NCI-H2196 treated with DMSO at 0.1 percent for 48 hours (cell line): ENCODE results near the gene GRIN1.
"Not testable (repeated sequence)": the region's sequence is repeated elsewhere in the genome, so short reads cannot be mapped to it uniquely, and the experiment has no call there.

Experiments used
- DNase-seq: peaks from one replicate; lab custom pipeline; 2025; ENCODE audit not compliant: unreplicated experiment; lab: John Stamatoyannopoulos, UW

Gene GRIN1

GRCh38 chr9:137128158-137128861, 10.6 kb upstream of the GRIN1 start:
- DNase-seq: no peak

GRCh38 chr9:137128862-137129455, 10.0 kb upstream of the GRIN1 start:
- DNase-seq: no peak

- peak; percentile 82 for DNase-seq
Observed at GRCh38 chr9:137129456-137130175, 9.3 kb upstream of the GRIN1 start.

GRCh38 chr9:137130176-137130755, 8.7 kb upstream of the GRIN1 start:
- DNase-seq: no peak

GRCh38 chr9:137134191-137134590, 4.8 kb upstream of the GRIN1 start:
- no peak for DNase-seq

- DNase-seq: not testable (repeated sequence)
Observed at GRCh38 chr9:137135154-137135553, 3.8 kb upstream of the GRIN1 start.

- DNase-seq: no peak
Observed at GRCh38 chr9:137136261-137136880, 2.6 kb upstream of the GRIN1 start.

GRCh38 chr9:137136881-137137607, 1.9 kb upstream of the GRIN1 start:
- DNase-seq: no peak

- DNase-seq: no peak
Observed at GRCh38 chr9:137138058-137138721, 764 bp upstream of the GRIN1 start.

- no peak for DNase-seq
Observed at GRCh38 chr9:137139468-137140150, 655 bp downstream of the GRIN1 start.

GRCh38 chr9:137140151-137141012, 1.4 kb downstream of the GRIN1 start:
- DNase-seq: no peak

GRCh38 chr9:137141050-137141810, 2.3 kb downstream of the GRIN1 start:
- DNase-seq: no peak

- no peak for DNase-seq
Observed at GRCh38 chr9:137141976-137142936, 3.3 kb downstream of the GRIN1 start.

- no peak for DNase-seq
Observed at GRCh38 chr9:137143459-137143858, 4.5 kb downstream of the GRIN1 start.

- DNase-seq: no peak
Observed at GRCh38 chr9:137145731-137146526, 7.0 kb downstream of the GRIN1 start.

- no peak for DNase-seq
Observed at GRCh38 chr9:137146527-137146918, 7.6 kb downstream of the GRIN1 start.
